ENCODE measurements around the gene LRRFIP2. TPM values are rescaled to one million over a fixed set of nuclear protein-coding genes. Genes with fewer than 3 reads are reported as not detected.

The LRRFIP2 gene
- total and polyA plus RNA-seq, 2 of the 4 experiments (the other 2 are of a cell fraction): 20.6 to 31.0 TPM

DNA sequence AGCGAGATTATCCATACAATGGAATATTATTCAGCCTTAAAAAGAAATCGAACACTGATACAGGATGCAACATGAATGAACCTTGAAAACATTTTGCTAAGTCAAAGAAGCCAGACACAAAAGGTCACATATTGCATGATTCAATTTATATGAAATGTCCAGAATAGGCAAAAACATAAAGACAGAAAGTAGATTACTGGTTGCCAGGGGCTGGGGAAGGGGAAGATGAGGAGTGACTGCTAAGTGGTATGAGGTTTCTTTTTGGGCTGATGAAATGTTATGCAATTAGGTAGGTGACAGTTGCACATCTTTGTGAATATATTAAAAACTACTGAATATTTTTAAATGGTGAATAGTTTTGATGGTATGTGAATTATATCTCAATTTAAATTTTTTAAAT, 38.3 kb downstream of the LRRFIP2 start:
- Histone ChIP-seq H3K27me3 (ENCODE audit: control insufficient read depth, insufficient read depth, low read length) (no peaks in the 10 kb centered on the region), H3K23ac (ENCODE audit: low read depth, low read length) (0 out of 2 replicates have a peak overlapping the region, but pooled peaks have one; percentile 15), H3K27ac (ENCODE audit: insufficient read depth, low read length) (no peak overlapping the region), H3K36me3 (ENCODE audit: control insufficient read depth, insufficient read depth, low read length) (no peaks in the 10 kb centered on the region), H3K4ac (ENCODE audit: low read depth, low read length) (no peak overlapping the region), H3K9me3 (ENCODE audit: control insufficient read depth, insufficient read depth, low read length) (no peaks in the 10 kb centered on the region), H3K79me1 (ENCODE audit: low read depth in 1 of 2, low read length in 2 of 2) (peaks cover 39 to 71% of the 10 kb centered on the region in 2 experiments), H2AK9ac (replicated peaks; ENCODE audit: low read depth, low read length, poor library complexity) (no peak overlapping the region), H3K9ac (ENCODE audit: low read depth, low read length) (no peak overlapping the region), H2BK15ac (ENCODE audit: low read depth, low read length) (no peak overlapping the region), H3K18ac (ENCODE audit: low read depth, low read length) (no peak overlapping the region), H3K14ac (replicated peaks; ENCODE audit: low read depth, low read length) (no peak overlapping the region), H2AK5ac (ENCODE audit: low read depth, low read length) (no peak overlapping the region), H3K4me3 (ENCODE audit: insufficient read depth, low read depth, low read length) (no peak overlapping the region), H4K20me1 (ENCODE audit: insufficient read depth, low read length) (peaks cover 14% of the 10 kb centered on the region), H2AFZ (replicated peaks; ENCODE audit: low read length, poor library complexity) (no peak overlapping the region), H3K9me1 (ENCODE audit: insufficient read depth, low read length) (peaks cover 9% of the 10 kb centered on the region), H3K4me2 (ENCODE audit: low read depth, low read length) (no peak overlapping the region), H2BK5ac (ENCODE audit: low read depth, low read length, poor library complexity, severe bottlenecking) (no peak overlapping the region), H2BK20ac (ENCODE audit: low read depth, low read length) (no peak overlapping the region), H3K4me1 (ENCODE audit: control insufficient read depth, insufficient read depth, low read length) (peaks cover 11% of the 10 kb centered on the region), H4K91ac (ENCODE audit: insufficient read depth, low read depth, low read length) (no peak overlapping the region), H2BK120ac (ENCODE audit: low read depth, low read length) (no peak overlapping the region), H3K56ac (ENCODE audit: extremely low read depth, insufficient read depth, low read length) (no peak overlapping the region), H4K8ac (ENCODE audit: low read depth in 2 of 2, low read length in 2 of 2) (no peak overlapping the region), H4K5ac (ENCODE audit: low read depth, low read length) (no peak overlapping the region)
- TF ChIP-seq SMC3 (IDR thresholded peaks at IDR 0.05; ENCODE audit: low read depth, low read length) (no peak), POLR2A (IDR thresholded peaks at IDR 0.05; ENCODE audit: low read depth, low read length) (no peak), RAD21 (IDR thresholded peaks at IDR 0.05; ENCODE audit: low read length) (no peak), RFX5 (IDR thresholded peaks at IDR 0.05; ENCODE audit: low read depth, low read length) (no peak), NFE2L2 (IDR thresholded peaks at IDR 0.05; ENCODE audit: low read depth, low read length) (no peak), MAFK (IDR thresholded peaks at IDR 0.05; ENCODE audit: low read depth, low read length) (no peak), MAZ (IDR thresholded peaks at IDR 0.05; ENCODE audit: borderline replicate concordance, low read depth, low read length) (no peak)
- TF ChIP-seq, protein P1, sequence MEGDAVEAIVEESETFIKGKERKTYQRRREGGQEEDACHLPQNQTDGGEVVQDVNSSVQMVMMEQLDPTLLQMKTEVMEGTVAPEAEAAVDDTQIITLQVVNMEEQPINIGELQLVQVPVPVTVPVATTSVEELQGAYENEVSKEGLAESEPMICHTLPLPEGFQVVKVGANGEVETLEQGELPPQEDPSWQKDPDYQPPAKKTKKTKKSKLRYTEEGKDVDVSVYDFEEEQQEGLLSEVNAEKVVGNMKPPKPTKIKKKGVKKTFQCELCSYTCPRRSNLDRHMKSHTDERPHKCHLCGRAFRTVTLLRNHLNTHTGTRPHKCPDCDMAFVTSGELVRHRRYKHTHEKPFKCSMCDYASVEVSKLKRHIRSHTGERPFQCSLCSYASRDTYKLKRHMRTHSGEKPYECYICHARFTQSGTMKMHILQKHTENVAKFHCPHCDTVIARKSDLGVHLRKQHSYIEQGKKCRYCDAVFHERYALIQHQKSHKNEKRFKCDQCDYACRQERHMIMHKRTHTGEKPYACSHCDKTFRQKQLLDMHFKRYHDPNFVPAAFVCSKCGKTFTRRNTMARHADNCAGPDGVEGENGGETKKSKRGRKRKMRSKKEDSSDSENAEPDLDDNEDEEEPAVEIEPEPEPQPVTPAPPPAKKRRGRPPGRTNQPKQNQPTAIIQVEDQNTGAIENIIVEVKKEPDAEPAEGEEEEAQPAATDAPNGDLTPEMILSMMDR (conservative IDR thresholded peaks at IDR 0.05; ENCODE audit: low read depth, low read length): no peak
- ChIA-PET CTCF (no interaction called here), POLR2A (ENCODE audit: unreplicated experiment) (no interaction called here)
- in situ Hi-C loops (cut with MboI; ENCODE audit: low sequenced_read_pairs): no loop called here
- intact Hi-C loops (cut with micrococcal nuclease): no loop called here
- dilution Hi-C loops (cut with HindIII; ENCODE audit: low sequenced_read_pairs, unreplicated experiment): no loop called here
- no CpG with 5 or more reads among the region's 2 CpGs for WGBS, 2 experiments (ENCODE audit: extremely low coverage in 2 of 2, insufficient read length in 1 of 2)
- no peak for ATAC-seq (ENCODE audit: low read depth)
- no peak for DNase-seq
- BruUV-seq (replicated peaks): no TSS peak

Measured in IMR-90 (cell line).